GM12878 (cell line): ENCODE data around the gene LHX5. TPM values are rescaled to one million over a fixed set of nuclear protein-coding genes. Genes with fewer than 3 reads are reported as not detected.

Experiments used
- ATAC-seq: fragments of 200-7000 bp; cut with Tn5 transposase; 3 replicates; pipeline ENCODE4 v1.9.1; 2020; ENCODE audit warnings: mild to moderate bottlenecking, moderate library complexity
- BruUV-seq: library from RNA; stranded (reverse); fragments of 400-500 nt; replicated peaks from 2 replicates; lab custom pipeline; 2021; lab: Mats Ljungman, UMichigan
- CTCF ChIA-PET: fragments of 300-600 bp; sonication (Branson Sonifier 250); formaldehyde crosslinking; extraction: SDS; loops from one replicate; lab custom pipeline; 2021; ENCODE audit warnings: inconsistent platforms; lab: Yijun Ruan, JAX
- POLR2A ChIA-PET: fragments of 350-600 bp; formaldehyde crosslinking; extraction: SDS; loops from one replicate; lab custom pipeline; 2021; ENCODE audit warnings: inconsistent platforms; lab: Charles Lee
- RAD21 ChIA-PET: fragments of 300-600 bp; sonication (Branson Sonifier 250); formaldehyde crosslinking; loops from one replicate; lab custom pipeline; 2023; ENCODE audit warnings: antibody characterized with exemption; ENCODE audit not compliant: unreplicated experiment; lab: Charles Lee
- SMC1A ChIA-PET: fragments of 300-600 bp; sonication (Branson Sonifier 250); formaldehyde crosslinking; loops from one replicate; lab custom pipeline; 2023; ENCODE audit not compliant: unreplicated experiment, uncharacterized antibody; lab: Charles Lee
- DNase-seq: peaks from one replicate; pipeline ENCODE4 v3.0.0-alpha.2; 2011; ENCODE audit warnings: low read depth, low spot score
- FAIRE-seq: peaks from 3 replicates; lab custom pipeline; 2011; peaks lifted over from hg19 to GRCh38; lab: Jason Lieb, UNC
- H2AFZ ChIP-seq: 2 replicates; pipeline ENCODE4 v1.6.0; 2011; ENCODE audit warnings: low read depth, low read length, control low read depth; ENCODE audit not compliant: control insufficient read depth
- H3K27ac ChIP-seq: 2 replicates; pipeline ENCODE4 v1.5.1; 2011; ENCODE audit warnings: control low read depth; ENCODE audit not compliant: control insufficient read depth, insufficient read depth
- H3K27me3 ChIP-seq, 2 experiments: replicated peaks in 1 of 2; 2 replicates each; pipeline versions ENCODE4 v1.6.0 to v1.6.1; 2011; ENCODE audit warnings: low read length in 1 of 2; ENCODE audit not compliant: control insufficient read depth in 2 of 2, insufficient read depth in 2 of 2
- H3K36me3 ChIP-seq, 2 experiments: 2 replicates each; pipeline ENCODE4 v1.5.1; 2011; ENCODE audit warnings: low read length in 1 of 2; ENCODE audit not compliant: control insufficient read depth in 2 of 2, insufficient read depth in 2 of 2
- H3K4me1 ChIP-seq: 2 replicates; pipeline ENCODE4 v1.6.1; 2011; ENCODE audit warnings: mild to moderate bottlenecking, low read length, moderate library complexity, mixed read lengths; ENCODE audit not compliant: control insufficient read depth, insufficient read depth
- H3K4me2 ChIP-seq: 2 replicates; pipeline ENCODE4 v1.6.0; 2011; ENCODE audit warnings: control low read depth; ENCODE audit not compliant: control insufficient read depth, insufficient read depth
- H3K4me3 ChIP-seq: fragments of 200-600 bp; sonication (generic); 2 replicates; pipeline ENCODE4 v1.5.1; 2016
- H3K79me2 ChIP-seq: 2 replicates; pipeline ENCODE4 v1.6.0; 2011; ENCODE audit warnings: low read length; ENCODE audit not compliant: control insufficient read depth, insufficient read depth
- H3K9ac ChIP-seq: 2 replicates; pipeline ENCODE4 v1.8.0; 2011; ENCODE audit warnings: low read length, control low read depth, mixed read lengths; ENCODE audit not compliant: control insufficient read depth, insufficient read depth
- H3K9me3 ChIP-seq: replicated peaks from 3 replicates; pipeline ENCODE4 v1.5.1; 2011; ENCODE audit warnings: mild to moderate bottlenecking, low read length; ENCODE audit not compliant: control insufficient read depth, insufficient read depth
- H4K20me1 ChIP-seq: 2 replicates; pipeline ENCODE4 v1.6.0; 2011; ENCODE audit not compliant: control insufficient read depth, insufficient read depth
- CREM ChIP-seq: IDR thresholded peaks from 2 replicates; pipeline ENCODE4 v1.6.1; 2014; ENCODE audit warnings: antibody characterized with exemption, low read depth
- EED ChIP-seq: sonication (generic); IDR thresholded peaks from 2 replicates; pipeline ENCODE4 v1.6.1; 2016; ENCODE audit warnings: antibody characterized with exemption, low read depth
- HDGF ChIP-seq: fragments of 450-650 bp; IDR thresholded peaks from 2 replicates; pipeline ENCODE4 v1.6.1; 2016; ENCODE audit warnings: antibody characterized with exemption
- KDM1A ChIP-seq: fragments of 200-600 bp; sonication (generic); IDR thresholded peaks from 2 replicates; pipeline ENCODE4 v1.6.1; 2016; ENCODE audit warnings: borderline replicate concordance
- LARP7 ChIP-seq: fragments of 450-650 bp; IDR thresholded peaks from 2 replicates; pipeline ENCODE4 v1.6.1; 2017; ENCODE audit warnings: mild to moderate bottlenecking
- MTA3 ChIP-seq: IDR thresholded peaks from 2 replicates; pipeline ENCODE4 v1.6.1; 2012; ENCODE audit warnings: low read length, inconsistent platforms, borderline replicate concordance
- RELB ChIP-seq: fragments of 450-650 bp; IDR thresholded peaks from 2 replicates; pipeline ENCODE4 v1.6.1; 2017; ENCODE audit warnings: low read depth, mild to moderate bottlenecking, moderate library complexity
- SREBF1 ChIP-seq: IDR thresholded peaks from 2 replicates; pipeline ENCODE4 v1.6.1; 2012; ENCODE audit warnings: mild to moderate bottlenecking, low read length
- WGBS: methylation state at CpG from one replicate; pipeline ENCODE4 v1.1.6; 2016; ENCODE audit warnings: low lambda C conversion rate; ENCODE audit not compliant: insufficient replicate concordance, insufficient coverage; ENCODE audit errors: missing lambda C conversion rate; 5-methylcytosine and 5-hydroxymethylcytosine counted together
- in situ Hi-C: fragments of 300-500 bp; cut with MboI; formaldehyde crosslinking; loops from 9 replicates; pipeline ENCODE4 v1.14.3; 2018; ENCODE audit warnings: mixed read lengths
- intact Hi-C: fragments of 100-400 bp; cut with micrococcal nuclease; formaldehyde crosslinking; loops from one replicate; pipeline ENCODE4 v1.14.2; 2022; ENCODE audit not compliant: unreplicated experiment
- polyA plus RNA-seq, 11 experiments: library from polyadenylated mRNA; depleted of rRNA in 4 of 11; unstranded in 6 of 11; stranded (reverse) in 5 of 11; fragments of >200 nt; fragmentation: Nextera tagmentation in 4 of 11; fragmentation: Illumina TruSeq in 1 of 11; extraction: Ambion mirVana in 4 of 11; extraction: Trizol in 1 of 11; gene quantifications; 1 replicate in 1 of 11; 2 replicates in 10 of 11; pipeline versions ENCODE4 v1.2.1 to v1.2.3, GENCODE V29; 2011 to 2016; ENCODE audit warnings: inconsistent platforms in 2 of 11, missing spikeins in 2 of 11, low read depth in 1 of 11
- total RNA-seq, 4 experiments: library from RNA; depleted of rRNA in 3 of 4; stranded (reverse); fragments of >200 nt in 3 of 4; fragmentation: Illumina TruSeq in 1 of 4; extraction: Trizol in 1 of 4; gene quantifications; 2 replicates each; pipeline versions ENCODE4 v1.2.1 to v1.2.3, GENCODE V29; 2013 to 2021
- TF ChIP-seq, protein P1 (sequence below): fragments of 450-650 bp; IDR thresholded peaks from 2 replicates; pipeline ENCODE4 v1.6.1; 2017; ENCODE audit warnings: mild to moderate bottlenecking, moderate library complexity
- TF ChIP-seq, protein P2 (sequence below): fragments of 450-650 bp; IDR thresholded peaks from 2 replicates; pipeline ENCODE4 v1.6.1; 2017; ENCODE audit warnings: mild to moderate bottlenecking, moderate library complexity

The LHX5 gene
- total and polyA plus RNA-seq, 10 of the 15 experiments (the other 5 are each of a cell fraction or from before 2014, with no cell fraction given), result 0.03 TPM; not detected in 9

DNA sequence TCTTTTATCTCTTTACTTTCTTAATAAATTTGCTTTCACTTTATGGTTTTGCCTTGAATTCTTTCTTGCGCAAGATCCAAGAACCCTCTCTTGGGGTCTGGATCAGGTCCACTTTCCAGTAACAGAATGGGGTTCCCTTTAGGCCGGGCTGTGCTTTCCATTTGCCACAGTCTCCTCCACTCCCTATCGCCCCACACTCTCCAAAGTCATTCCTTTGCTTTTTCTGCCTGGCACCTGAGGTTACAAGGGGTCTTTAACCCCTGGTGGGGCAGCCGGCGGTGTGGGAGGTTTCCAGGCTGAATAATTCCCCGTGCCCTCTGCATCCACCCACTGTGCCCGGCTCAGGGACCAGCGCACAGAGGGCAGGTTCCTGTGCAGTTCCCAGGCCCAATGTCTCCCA, 42.9 kb upstream of the LHX5 start:
- no peak for FAIRE-seq
- H3K4me3 ChIP-seq, result no peak overlapping the region
- no peak for TF ChIP-seq KDM1A
- no peak for TF ChIP-seq RELB
- no peak for TF ChIP-seq LARP7
- no peak for TF ChIP-seq MTA3
- TF ChIP-seq SREBF1, result no peak
- no peak for TF ChIP-seq HDGF
- no peak for TF ChIP-seq EED
- no peak for TF ChIP-seq CREM
- TF ChIP-seq, protein P1, sequence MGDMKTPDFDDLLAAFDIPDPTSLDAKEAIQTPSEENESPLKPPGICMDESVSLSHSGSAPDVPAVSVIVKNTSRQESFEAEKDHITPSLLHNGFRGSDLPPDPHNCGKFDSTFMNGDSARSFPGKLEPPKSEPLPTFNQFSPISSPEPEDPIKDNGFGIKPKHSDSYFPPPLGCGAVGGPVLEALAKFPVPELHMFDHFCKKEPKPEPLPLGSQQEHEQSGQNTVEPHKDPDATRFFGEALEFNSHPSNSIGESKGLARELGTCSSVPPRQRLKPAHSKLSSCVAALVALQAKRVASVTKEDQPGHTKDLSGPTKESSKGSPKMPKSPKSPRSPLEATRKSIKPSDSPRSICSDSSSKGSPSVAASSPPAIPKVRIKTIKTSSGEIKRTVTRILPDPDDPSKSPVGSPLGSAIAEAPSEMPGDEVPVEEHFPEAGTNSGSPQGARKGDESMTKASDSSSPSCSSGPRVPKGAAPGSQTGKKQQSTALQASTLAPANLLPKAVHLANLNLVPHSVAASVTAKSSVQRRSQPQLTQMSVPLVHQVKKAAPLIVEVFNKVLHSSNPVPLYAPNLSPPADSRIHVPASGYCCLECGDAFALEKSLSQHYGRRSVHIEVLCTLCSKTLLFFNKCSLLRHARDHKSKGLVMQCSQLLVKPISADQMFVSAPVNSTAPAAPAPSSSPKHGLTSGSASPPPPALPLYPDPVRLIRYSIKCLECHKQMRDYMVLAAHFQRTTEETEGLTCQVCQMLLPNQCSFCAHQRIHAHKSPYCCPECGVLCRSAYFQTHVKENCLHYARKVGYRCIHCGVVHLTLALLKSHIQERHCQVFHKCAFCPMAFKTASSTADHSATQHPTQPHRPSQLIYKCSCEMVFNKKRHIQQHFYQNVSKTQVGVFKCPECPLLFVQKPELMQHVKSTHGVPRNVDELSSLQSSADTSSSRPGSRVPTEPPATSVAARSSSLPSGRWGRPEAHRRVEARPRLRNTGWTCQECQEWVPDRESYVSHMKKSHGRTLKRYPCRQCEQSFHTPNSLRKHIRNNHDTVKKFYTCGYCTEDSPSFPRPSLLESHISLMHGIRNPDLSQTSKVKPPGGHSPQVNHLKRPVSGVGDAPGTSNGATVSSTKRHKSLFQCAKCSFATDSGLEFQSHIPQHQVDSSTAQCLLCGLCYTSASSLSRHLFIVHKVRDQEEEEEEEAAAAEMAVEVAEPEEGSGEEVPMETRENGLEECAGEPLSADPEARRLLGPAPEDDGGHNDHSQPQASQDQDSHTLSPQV, result no peak
- TF ChIP-seq, protein P2, sequence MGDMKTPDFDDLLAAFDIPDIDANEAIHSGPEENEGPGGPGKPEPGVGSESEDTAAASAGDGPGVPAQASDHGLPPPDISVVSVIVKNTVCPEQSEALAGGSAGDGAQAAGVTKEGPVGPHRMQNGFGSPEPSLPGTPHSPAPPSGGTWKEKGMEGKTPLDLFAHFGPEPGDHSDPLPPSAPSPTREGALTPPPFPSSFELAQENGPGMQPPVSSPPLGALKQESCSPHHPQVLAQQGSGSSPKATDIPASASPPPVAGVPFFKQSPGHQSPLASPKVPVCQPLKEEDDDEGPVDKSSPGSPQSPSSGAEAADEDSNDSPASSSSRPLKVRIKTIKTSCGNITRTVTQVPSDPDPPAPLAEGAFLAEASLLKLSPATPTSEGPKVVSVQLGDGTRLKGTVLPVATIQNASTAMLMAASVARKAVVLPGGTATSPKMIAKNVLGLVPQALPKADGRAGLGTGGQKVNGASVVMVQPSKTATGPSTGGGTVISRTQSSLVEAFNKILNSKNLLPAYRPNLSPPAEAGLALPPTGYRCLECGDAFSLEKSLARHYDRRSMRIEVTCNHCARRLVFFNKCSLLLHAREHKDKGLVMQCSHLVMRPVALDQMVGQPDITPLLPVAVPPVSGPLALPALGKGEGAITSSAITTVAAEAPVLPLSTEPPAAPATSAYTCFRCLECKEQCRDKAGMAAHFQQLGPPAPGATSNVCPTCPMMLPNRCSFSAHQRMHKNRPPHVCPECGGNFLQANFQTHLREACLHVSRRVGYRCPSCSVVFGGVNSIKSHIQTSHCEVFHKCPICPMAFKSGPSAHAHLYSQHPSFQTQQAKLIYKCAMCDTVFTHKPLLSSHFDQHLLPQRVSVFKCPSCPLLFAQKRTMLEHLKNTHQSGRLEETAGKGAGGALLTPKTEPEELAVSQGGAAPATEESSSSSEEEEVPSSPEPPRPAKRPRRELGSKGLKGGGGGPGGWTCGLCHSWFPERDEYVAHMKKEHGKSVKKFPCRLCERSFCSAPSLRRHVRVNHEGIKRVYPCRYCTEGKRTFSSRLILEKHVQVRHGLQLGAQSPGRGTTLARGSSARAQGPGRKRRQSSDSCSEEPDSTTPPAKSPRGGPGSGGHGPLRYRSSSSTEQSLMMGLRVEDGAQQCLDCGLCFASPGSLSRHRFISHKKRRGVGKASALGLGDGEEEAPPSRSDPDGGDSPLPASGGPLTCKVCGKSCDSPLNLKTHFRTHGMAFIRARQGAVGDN, result no peak
- TF ChIP-seq, all 136 proteins: peak for 0
- Histone ChIP-seq H3K9me3 (no peaks in the 10 kb centered on the region), H3K36me3 (no peaks in the 10 kb centered on the region), H3K4me2 (no peak overlapping the region), H2AFZ (no peak overlapping the region), H3K27ac (no peak overlapping the region), H3K4me1 (no peaks in the 10 kb centered on the region), H4K20me1 (no peaks in the 10 kb centered on the region), H3K9ac (no peak overlapping the region), H3K79me2 (no peaks in the 10 kb centered on the region), H3K27me3 (peaks cover 2% of the 10 kb centered on the region in 2 experiments)
- no peak for ATAC-seq
- CTCF ChIA-PET, result no interaction called here
- intact Hi-C loops (no loop called here), in situ Hi-C loops (no loop called here)
- BruUV-seq, result no TSS peak
- SMC1A ChIA-PET, result no interaction called here
- DNase-seq, result no peak
- WGBS, result 44% methylated on average over 8 of the region's 8 CpGs
- RAD21 ChIA-PET, result no interaction called here
- POLR2A ChIA-PET, result no interaction called here
